CD4-positive, alpha-beta T cell (primary cell): ENCODE data around the gene TNFRSF9. TPM values are rescaled to one million over a fixed set of nuclear protein-coding genes. Genes with fewer than 3 reads are reported as not detected.
A peak's percentile ranks its signal among the peaks of the same experiment; 100 is the strongest.

Experiments
- ATAC-seq: fragments of 200-7000 bp; cut with Tn5 transposase; one replicate; pipeline ENCODE4 v1.10.0; 2022; ENCODE audit warnings: mild to moderate bottlenecking; ENCODE audit not compliant: poor library complexity
- CTCF ChIA-PET: fragments of 350-600 bp; sonication (Branson Sonifier 250); formaldehyde crosslinking; loops from one replicate; lab custom pipeline; 2021; ENCODE audit warnings: antibody characterized with exemption, inconsistent platforms; lab: Charles Lee
- POLR2A ChIA-PET: fragments of 350-600 bp; sonication (Branson Sonifier 250); formaldehyde crosslinking; loops from one replicate; lab custom pipeline; 2021; ENCODE audit warnings: antibody characterized with exemption, inconsistent platforms; lab: Charles Lee
- DNase-seq, 14 experiments: peaks; one replicate each; pipeline ENCODE4 v3.0.0-alpha.2; 2013 to 2020; ENCODE audit warnings: mixed read lengths in 2 of 14
- H3K27ac ChIP-seq, 2 donors: one replicate each; pipeline versions ENCODE4 v1.5.1 to v1.7.0; 2013; ENCODE audit warnings: low read length in 2 of 2, low read depth in 1 of 2, mild to moderate bottlenecking in 1 of 2
- H3K27me3 ChIP-seq, 2 experiments: 1 replicate in 1 of 2; 2 replicates in 1 of 2; pipeline versions ENCODE4 v1.6.1 to v1.7.0; 2013; ENCODE audit warnings: low read length in 2 of 2, control low read depth in 1 of 2, mild to moderate bottlenecking in 1 of 2, moderate library complexity in 1 of 2; ENCODE audit not compliant: insufficient read depth in 2 of 2, control insufficient read depth in 1 of 2
- H3K36me3 ChIP-seq: one replicate; pipeline ENCODE4 v1.6.1; 2013; ENCODE audit warnings: low read length, control low read depth; ENCODE audit not compliant: insufficient read depth
- H3K4me1 ChIP-seq: one replicate; pipeline ENCODE4 v1.6.1; 2013; ENCODE audit warnings: low read length, control low read depth; ENCODE audit not compliant: insufficient read depth
- H3K4me3 ChIP-seq: one replicate; pipeline ENCODE4 v1.5.1; 2013; ENCODE audit warnings: mild to moderate bottlenecking, low read length, moderate library complexity
- H3K9me3 ChIP-seq, 2 experiments: 1 replicate in 1 of 2; 2 replicates in 1 of 2; pipeline versions ENCODE4 v1.6.1 to v1.7.0; 2013; ENCODE audit warnings: low read length in 2 of 2, mild to moderate bottlenecking in 2 of 2, control low read depth in 1 of 2, moderate library complexity in 1 of 2; ENCODE audit not compliant: control insufficient read depth in 1 of 2, insufficient read depth in 1 of 2
- H3K27ac Mint-ChIP-seq: one replicate; pipeline ENCODE4 v1.8.0; 2020; ENCODE audit warnings: mixed read lengths
- H3K27me3 Mint-ChIP-seq: one replicate; pipeline ENCODE4 v1.8.0; 2021; ENCODE audit warnings: mixed read lengths
- H3K36me3 Mint-ChIP-seq: one replicate; pipeline ENCODE4 v1.8.0; 2021; ENCODE audit warnings: low read depth, mixed read lengths
- H3K4me1 Mint-ChIP-seq: one replicate; pipeline ENCODE4 v1.8.0; 2021; ENCODE audit warnings: low read depth, mixed read lengths
- H3K4me3 Mint-ChIP-seq: one replicate; pipeline ENCODE4 v1.8.0; 2020; ENCODE audit warnings: mild to moderate bottlenecking, mixed read lengths
- H3K9me3 Mint-ChIP-seq: one replicate; pipeline ENCODE4 v1.8.0; 2020; ENCODE audit warnings: mixed read lengths
- intact Hi-C, 2 experiments: fragments of 100-400 bp; cut with DNase I in 1 of 2; cut with micrococcal nuclease in 1 of 2; formaldehyde crosslinking; loops; one replicate each; pipeline versions ENCODE4 v1.15.1 to v1.9.0; 2023 to 2025; cut with DNase I, micrococcal nuclease
- total RNA-seq, 174 experiments: library from RNA in 2 of 174; stranded (reverse) in 2 of 174; gene quantifications; one replicate each; pipeline ENCODE4 v1.2.3 and lab custom pipeline; 2021 to 2026
- TF ChIP-seq, protein P1 (sequence below): fragments of 200-600 bp; IDR thresholded peaks from one replicate; pipeline ENCODE4 v1.8.0; 2022; ENCODE audit warnings: antibody characterized with exemption, mild to moderate bottlenecking

TNFRSF9 gene
- total RNA-seq, 2 experiments from 2014 or later = 0.52 to 0.84 TPM

- Mint-ChIP-seq H3K36me3 (no peaks in the 10 kb centered on the region), H3K4me3 (no peak overlapping the region), H3K4me1 (no peaks in the 10 kb centered on the region), H3K9me3 (no peaks in the 10 kb centered on the region), H3K27ac (no peak overlapping the region), H3K27me3 (peaks cover 42% of the 10 kb centered on the region)
- TF ChIP-seq, protein P1, sequence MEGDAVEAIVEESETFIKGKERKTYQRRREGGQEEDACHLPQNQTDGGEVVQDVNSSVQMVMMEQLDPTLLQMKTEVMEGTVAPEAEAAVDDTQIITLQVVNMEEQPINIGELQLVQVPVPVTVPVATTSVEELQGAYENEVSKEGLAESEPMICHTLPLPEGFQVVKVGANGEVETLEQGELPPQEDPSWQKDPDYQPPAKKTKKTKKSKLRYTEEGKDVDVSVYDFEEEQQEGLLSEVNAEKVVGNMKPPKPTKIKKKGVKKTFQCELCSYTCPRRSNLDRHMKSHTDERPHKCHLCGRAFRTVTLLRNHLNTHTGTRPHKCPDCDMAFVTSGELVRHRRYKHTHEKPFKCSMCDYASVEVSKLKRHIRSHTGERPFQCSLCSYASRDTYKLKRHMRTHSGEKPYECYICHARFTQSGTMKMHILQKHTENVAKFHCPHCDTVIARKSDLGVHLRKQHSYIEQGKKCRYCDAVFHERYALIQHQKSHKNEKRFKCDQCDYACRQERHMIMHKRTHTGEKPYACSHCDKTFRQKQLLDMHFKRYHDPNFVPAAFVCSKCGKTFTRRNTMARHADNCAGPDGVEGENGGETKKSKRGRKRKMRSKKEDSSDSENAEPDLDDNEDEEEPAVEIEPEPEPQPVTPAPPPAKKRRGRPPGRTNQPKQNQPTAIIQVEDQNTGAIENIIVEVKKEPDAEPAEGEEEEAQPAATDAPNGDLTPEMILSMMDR = no peak
- Histone ChIP-seq H3K4me1 (peaks cover 3% of the 10 kb centered on the region), H3K9me3 (peaks cover 0 to 6% of the 10 kb centered on the region in 2 experiments), H3K4me3 (no peak overlapping the region), H3K27me3 (peaks cover 0 to 17% of the 10 kb centered on the region in 2 experiments), H3K36me3 (no peaks in the 10 kb centered on the region), H3K27ac (no peak overlapping the region)
- peak in 1 of 14 experiments; percentile 15 for DNase-seq
- ChIA-PET CTCF (no interaction called here), POLR2A (no interaction called here)
- ATAC-seq = no peak
- intact Hi-C loops = no loop called here
Measured at GRCh38 chr1:7886405-7886745, 54.3 kb downstream of the TNFRSF9 start.

- H3K9me3 Mint-ChIP-seq = no peaks in the 10 kb centered on the region
Measured at GRCh38 chr1:7885513-7886404, 54.9 kb downstream of the TNFRSF9 start.

DNA sequence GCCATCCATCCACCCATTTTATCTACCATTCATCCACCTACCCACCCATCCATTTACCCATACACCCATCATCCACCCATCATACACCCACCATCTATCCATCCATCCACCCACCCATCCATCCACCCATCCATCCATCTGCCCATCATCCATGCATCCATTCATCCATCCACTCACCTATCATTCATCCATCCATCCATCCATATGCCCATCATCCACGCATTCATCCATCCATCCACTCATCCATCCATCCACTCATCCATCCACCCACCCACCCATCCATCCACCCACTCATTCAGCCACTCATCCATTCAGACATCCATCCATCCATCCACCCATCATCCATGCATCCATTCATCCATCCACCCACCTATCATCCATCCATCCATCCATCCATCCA, 55.9 kb downstream of the TNFRSF9 start:
- Histone ChIP-seq H3K4me3 (no peak overlapping the region), H3K27ac (no peak overlapping the region), H3K27me3 (peaks cover 0 to 17% of the 10 kb centered on the region in 2 experiments), H3K36me3 (no peaks in the 10 kb centered on the region), H3K9me3 (peaks cover 0 to 6% of the 10 kb centered on the region in 2 experiments), H3K4me1 (peaks cover 3% of the 10 kb centered on the region)
- Mint-ChIP-seq H3K27me3 (peaks cover 38% of the 10 kb centered on the region), H3K9me3 (no peaks in the 10 kb centered on the region), H3K36me3 (no peaks in the 10 kb centered on the region), H3K4me1 (no peaks in the 10 kb centered on the region), H3K27ac (no peak overlapping the region), H3K4me3 (no peak overlapping the region)
- TF ChIP-seq, protein P1 = no peak
- intact Hi-C loops = no loop called here
- DNase-seq (no peak), ATAC-seq (no peak)
- ChIA-PET POLR2A (no interaction called here), CTCF (no interaction called here)

More at GRCh38 chr1:7885513-7886404, 54.9 kb downstream of the TNFRSF9 start:
- TF ChIP-seq, protein P1 = no peak
- Histone ChIP-seq H3K4me1 (peaks cover 3% of the 10 kb centered on the region), H3K27me3 (peaks cover 0 to 17% of the 10 kb centered on the region in 2 experiments), H3K36me3 (no peaks in the 10 kb centered on the region), H3K4me3 (no peak overlapping the region), H3K9me3 (peaks cover 0 to 6% of the 10 kb centered on the region in 2 experiments), H3K27ac (no peak overlapping the region)
- DNase-seq = peak in 4 of 14 experiments; percentile 8 to 49 (median 16)
- no peak overlapping the region for H3K4me3 Mint-ChIP-seq
- H3K36me3 Mint-ChIP-seq = no peaks in the 10 kb centered on the region
- ChIA-PET CTCF (no interaction called here), POLR2A (no interaction called here)
- no peak for ATAC-seq
- H3K4me1 Mint-ChIP-seq = no peaks in the 10 kb centered on the region
- intact Hi-C loops = no loop called here
- H3K27me3 Mint-ChIP-seq = peaks cover 42% of the 10 kb centered on the region
- no peak overlapping the region for H3K27ac Mint-ChIP-seq
